NCI-H460 (cell line): ENCODE results near the gene TOP1. TPM values are rescaled to one million over a fixed set of nuclear protein-coding genes. Genes with fewer than 3 reads are reported as not detected.
"Not testable (repeated sequence)": the region's sequence is repeated elsewhere in the genome, so short reads cannot be mapped to it uniquely, and the experiment has no call there.

Source experiments
- DNase-seq: peaks from one replicate; pipeline ENCODE4 v3.0.0-alpha.2; 2016; ENCODE audit warnings: low read depth; ENCODE audit errors: extremely low read depth
- total RNA-seq: library from RNA; depleted of rRNA; stranded (reverse); fragments of >200 nt; shearing (Covaris generic); gene quantifications from 2 replicates; pipeline ENCODE4 v1.2.3, GENCODE V29; 2014

Gene TOP1
- total RNA-seq, 1 experiment from 2014 or later, result 41.4 TPM

GRCh38 chr20:41086402-41087324 is 58.0 kb downstream of the TOP1 start:
- no peak for DNase-seq

- no peak for DNase-seq
These were observed 58.7 kb downstream of the TOP1 start for GRCh38 chr20:41087325-41087685.

- no peak for DNase-seq
These were observed 59.2 kb downstream of the TOP1 start for GRCh38 chr20:41087777-41088176.

- DNase-seq, result no peak
These were observed 60.9 kb downstream of the TOP1 start for GRCh38 chr20:41089555-41089954.

GRCh38 chr20:41091927-41092326 is 63.3 kb downstream of the TOP1 start:
- no peak for DNase-seq

GRCh38 chr20:41094353-41095055 is 65.9 kb downstream of the TOP1 start:
- no peak for DNase-seq

- DNase-seq, result peak; percentile 54
These were observed 66.7 kb downstream of the TOP1 start for GRCh38 chr20:41095110-41095969.

GRCh38 chr20:41098703-41099250 is 70.2 kb downstream of the TOP1 start:
- no peak for DNase-seq

GRCh38 chr20:41100001-41100480 is 71.4 kb downstream of the TOP1 start:
- DNase-seq, result no peak

- no peak for DNase-seq
These were observed 73.0 kb downstream of the TOP1 start for GRCh38 chr20:41101660-41102059.

GRCh38 chr20:41108531-41108930 is 79.9 kb downstream of the TOP1 start:
- DNase-seq, result no peak

- no peak for DNase-seq
These were observed 81.4 kb downstream of the TOP1 start for GRCh38 chr20:41110012-41110411.

GRCh38 chr20:41110930-41111577 is 82.4 kb downstream of the TOP1 start:
- no peak for DNase-seq

- no peak for DNase-seq
These were observed 82.9 kb downstream of the TOP1 start for GRCh38 chr20:41111578-41111951.

GRCh38 chr20:41116282-41116956 is 87.8 kb downstream of the TOP1 start:
- no peak for DNase-seq

GRCh38 chr20:41118159-41118558 is 89.5 kb downstream of the TOP1 start:
- DNase-seq, result not testable (repeated sequence)

- no peak for DNase-seq
These were observed 90.0 kb downstream of the TOP1 start for GRCh38 chr20:41118632-41119031.

- no peak for DNase-seq
These were observed 91.3 kb downstream of the TOP1 start for GRCh38 chr20:41119614-41120561.
